ENCODE data around the gene MINDY4. TPM values are rescaled to one million over a fixed set of nuclear protein-coding genes. Genes with fewer than 3 reads are reported as not detected.

MINDY4 gene
- total and polyA plus RNA-seq, 2 donors (not counting 1 experiment from before 2014, with no cell fraction given) = 6.1 to 6.3 TPM

GRCh38 chr7:30925913-30926312 is 154.7 kb downstream of the MINDY4 start:
- DNase-seq (ENCODE audit: low read depth in 2 of 2) = no peak
- H3K4me1 ChIP-seq (ENCODE audit: control insufficient read depth, extremely low read depth, insufficient read depth, low read length) = peaks cover 8% of the 10 kb centered on the region
- no peaks in the 10 kb centered on the region for H3K27me3 ChIP-seq (ENCODE audit: control insufficient read depth, insufficient read depth, low read length)
- H3K4me3 ChIP-seq (replicated peaks in 1 of 4; ENCODE audit: control extremely low read depth in 1 of 4, insufficient read depth in 1 of 4, low read depth in 3 of 4, low read length in 4 of 4) = no peak overlapping the region
- no peak overlapping the region for H3K9ac ChIP-seq (ENCODE audit: insufficient read depth, low read length)
- H3K9me3 ChIP-seq (ENCODE audit: control insufficient read depth, insufficient read depth, low read depth, low read length) = no peaks in the 10 kb centered on the region
- no peaks in the 10 kb centered on the region for H3K36me3 ChIP-seq (ENCODE audit: control insufficient read depth, insufficient read depth, low read length)
- TF ChIP-seq CTCF (conservative IDR thresholded peaks at IDR 0.05 in 1 of 2, IDR thresholded peaks at IDR 0.05 in 1 of 2; ENCODE audit: low read depth in 1 of 2, low read length in 2 of 2) (no peak), EZH2 (IDR thresholded peaks at IDR 0.05; ENCODE audit: low read length, missing control alignments) (no peak)
- H3K79me2 ChIP-seq (ENCODE audit: control insufficient read depth, insufficient read depth, low read length) = no peaks in the 10 kb centered on the region
- no peaks in the 10 kb centered on the region for H4K20me1 ChIP-seq (ENCODE audit: control insufficient read depth, extremely low read depth, insufficient read depth, low read length)
- H3K27ac ChIP-seq (ENCODE audit: insufficient read depth, low read length) = no peak overlapping the region
- no peak overlapping the region for H3K4me2 ChIP-seq (ENCODE audit: extremely low read depth, insufficient read depth, low read length)
- H2AFZ ChIP-seq (ENCODE audit: low read length) = no peak overlapping the region

GRCh38 chr7:30926313-30926712 is 155.1 kb downstream of the MINDY4 start:
- no peaks in the 10 kb centered on the region for H3K27me3 ChIP-seq (ENCODE audit: control insufficient read depth, insufficient read depth, low read length)
- no peak overlapping the region for H3K4me2 ChIP-seq (ENCODE audit: extremely low read depth, insufficient read depth, low read length)
- H3K9ac ChIP-seq (ENCODE audit: insufficient read depth, low read length) = no peak overlapping the region
- no peaks in the 10 kb centered on the region for H3K9me3 ChIP-seq (ENCODE audit: control insufficient read depth, insufficient read depth, low read depth, low read length)
- no peak overlapping the region for H2AFZ ChIP-seq (ENCODE audit: low read length)
- TF ChIP-seq CTCF (conservative IDR thresholded peaks at IDR 0.05 in 1 of 2, IDR thresholded peaks at IDR 0.05 in 1 of 2; ENCODE audit: low read depth in 1 of 2, low read length in 2 of 2) (no peak), EZH2 (IDR thresholded peaks at IDR 0.05; ENCODE audit: low read length, missing control alignments) (no peak)
- H3K27ac ChIP-seq (ENCODE audit: insufficient read depth, low read length) = no peak overlapping the region
- no peak overlapping the region for H3K4me3 ChIP-seq (replicated peaks in 1 of 4; ENCODE audit: control extremely low read depth in 1 of 4, insufficient read depth in 1 of 4, low read depth in 3 of 4, low read length in 4 of 4)
- DNase-seq (ENCODE audit: low read depth in 2 of 2) = no peak
- H3K4me1 ChIP-seq (ENCODE audit: control insufficient read depth, extremely low read depth, insufficient read depth, low read length) = peaks cover 4% of the 10 kb centered on the region
- no peaks in the 10 kb centered on the region for H4K20me1 ChIP-seq (ENCODE audit: control insufficient read depth, extremely low read depth, insufficient read depth, low read length)
- no peaks in the 10 kb centered on the region for H3K79me2 ChIP-seq (ENCODE audit: control insufficient read depth, insufficient read depth, low read length)
- H3K36me3 ChIP-seq (ENCODE audit: control insufficient read depth, insufficient read depth, low read length) = no peaks in the 10 kb centered on the region

GRCh38 chr7:30927040-30927439 is 155.8 kb downstream of the MINDY4 start:
- DNase-seq (ENCODE audit: low read depth in 2 of 2) = no peak
- TF ChIP-seq EZH2 (IDR thresholded peaks at IDR 0.05; ENCODE audit: low read length, missing control alignments) (no peak), CTCF (conservative IDR thresholded peaks at IDR 0.05 in 1 of 2, IDR thresholded peaks at IDR 0.05 in 1 of 2; ENCODE audit: low read depth in 1 of 2, low read length in 2 of 2) (no peak)
- no peak overlapping the region for H2AFZ ChIP-seq (ENCODE audit: low read length)
- H3K4me2 ChIP-seq (ENCODE audit: extremely low read depth, insufficient read depth, low read length) = no peak overlapping the region
- no peaks in the 10 kb centered on the region for H3K9me3 ChIP-seq (ENCODE audit: control insufficient read depth, insufficient read depth, low read depth, low read length)
- H3K79me2 ChIP-seq (ENCODE audit: control insufficient read depth, insufficient read depth, low read length) = no peaks in the 10 kb centered on the region
- H4K20me1 ChIP-seq (ENCODE audit: control insufficient read depth, extremely low read depth, insufficient read depth, low read length) = no peaks in the 10 kb centered on the region
- H3K36me3 ChIP-seq (ENCODE audit: control insufficient read depth, insufficient read depth, low read length) = no peaks in the 10 kb centered on the region
- no peaks in the 10 kb centered on the region for H3K27me3 ChIP-seq (ENCODE audit: control insufficient read depth, insufficient read depth, low read length)
- H3K27ac ChIP-seq (ENCODE audit: insufficient read depth, low read length) = no peak overlapping the region
- no peak overlapping the region for H3K4me3 ChIP-seq (replicated peaks in 1 of 4; ENCODE audit: control extremely low read depth in 1 of 4, insufficient read depth in 1 of 4, low read depth in 3 of 4, low read length in 4 of 4)
- H3K9ac ChIP-seq (ENCODE audit: insufficient read depth, low read length) = no peak overlapping the region
- peaks cover 4% of the 10 kb centered on the region for H3K4me1 ChIP-seq (ENCODE audit: control insufficient read depth, extremely low read depth, insufficient read depth, low read length)
